GM18951 (cell line): ENCODE results near the gene MAMDC4.

Experiments used
- POLR2A ChIP-seq: IDR thresholded peaks from 4 replicates; pipeline ENCODE4 v1.6.1; 2011; ENCODE audit warnings: mild to moderate bottlenecking; ENCODE audit not compliant: insufficient read length, insufficient read depth; ENCODE audit errors: extremely low read depth
- in situ Hi-C: fragments of 300-500 bp; cut with MboI; formaldehyde crosslinking; loops from one replicate; pipeline ENCODE4 v1.12.0; 2022; ENCODE audit warnings: low sequenced_read_pairs, mixed read lengths, inconsistent platforms; ENCODE audit not compliant: unreplicated experiment

The MAMDC4 gene

GRCh38 chr9:136885950-136886578 is 33.9 kb downstream of the MAMDC4 start, which contains the start of gene TRAF2:
TRAF2 (plus strand) TSS chr9:136886516; CDS start chr9:136898741, 12,225 bp downstream.
- TF ChIP-seq POLR2A: peak; percentile 93
- in situ Hi-C loops: no loop called here

GRCh38 chr9:136886610-136887597 is 34.8 kb downstream of the MAMDC4 start:
- TF ChIP-seq POLR2A: peak; percentile 35
- in situ Hi-C loops: no loop called here

- in situ Hi-C loops: no loop called here
- no peak for TF ChIP-seq POLR2A
Observed at GRCh38 chr9:136888454-136888853, 36.3 kb downstream of the MAMDC4 start.

GRCh38 chr9:136889858-136890257 is 37.7 kb downstream of the MAMDC4 start:
- TF ChIP-seq POLR2A: no peak

GRCh38 chr9:136890661-136891060 is 38.5 kb downstream of the MAMDC4 start:
- TF ChIP-seq POLR2A: no peak
- in situ Hi-C loops: no loop called here

More at GRCh38 chr9:136889858-136890257, 37.7 kb downstream of the MAMDC4 start:
- in situ Hi-C loops: no loop called here

GRCh38 chr9:136896027-136896426 is 43.9 kb downstream of the MAMDC4 start:
- in situ Hi-C loops: no loop called here
- TF ChIP-seq POLR2A: no peak

GRCh38 chr9:136898483-136899100 is 46.4 kb downstream of the MAMDC4 start:
- TF ChIP-seq POLR2A: no peak
- in situ Hi-C loops: no loop called here

- TF ChIP-seq POLR2A: no peak
- in situ Hi-C loops: no loop called here
Observed at GRCh38 chr9:136899196-136899595, 47.0 kb downstream of the MAMDC4 start.

GRCh38 chr9:136900556-136900955 is 48.4 kb downstream of the MAMDC4 start:
- in situ Hi-C loops: no loop called here
- no peak for TF ChIP-seq POLR2A

GRCh38 chr9:136900988-136901515 is 48.9 kb downstream of the MAMDC4 start:
- TF ChIP-seq POLR2A: no peak
- in situ Hi-C loops: no loop called here

- TF ChIP-seq POLR2A: peak; percentile 51
- in situ Hi-C loops: no loop called here
Observed at GRCh38 chr9:136901516-136902258, 49.5 kb downstream of the MAMDC4 start.

- TF ChIP-seq POLR2A: peak; percentile 42
- in situ Hi-C loops: no loop called here
Observed at GRCh38 chr9:136902259-136902821, 50.2 kb downstream of the MAMDC4 start.
